CD4-positive, alpha-beta T cell treated with Interleukin-6 for 4 hours (primary cell): Measurements from ENCODE around the gene PLCB1.
"Not testable (repeated sequence)": the region's sequence is repeated elsewhere in the genome, so short reads cannot be mapped to it uniquely, and the experiment has no call there.

Experiments
- DNase-seq: peaks from one replicate; pipeline ENCODE4 v3.0.0-alpha.2; 2020; ENCODE audit warnings: mixed read lengths

The PLCB1 gene

DNA sequence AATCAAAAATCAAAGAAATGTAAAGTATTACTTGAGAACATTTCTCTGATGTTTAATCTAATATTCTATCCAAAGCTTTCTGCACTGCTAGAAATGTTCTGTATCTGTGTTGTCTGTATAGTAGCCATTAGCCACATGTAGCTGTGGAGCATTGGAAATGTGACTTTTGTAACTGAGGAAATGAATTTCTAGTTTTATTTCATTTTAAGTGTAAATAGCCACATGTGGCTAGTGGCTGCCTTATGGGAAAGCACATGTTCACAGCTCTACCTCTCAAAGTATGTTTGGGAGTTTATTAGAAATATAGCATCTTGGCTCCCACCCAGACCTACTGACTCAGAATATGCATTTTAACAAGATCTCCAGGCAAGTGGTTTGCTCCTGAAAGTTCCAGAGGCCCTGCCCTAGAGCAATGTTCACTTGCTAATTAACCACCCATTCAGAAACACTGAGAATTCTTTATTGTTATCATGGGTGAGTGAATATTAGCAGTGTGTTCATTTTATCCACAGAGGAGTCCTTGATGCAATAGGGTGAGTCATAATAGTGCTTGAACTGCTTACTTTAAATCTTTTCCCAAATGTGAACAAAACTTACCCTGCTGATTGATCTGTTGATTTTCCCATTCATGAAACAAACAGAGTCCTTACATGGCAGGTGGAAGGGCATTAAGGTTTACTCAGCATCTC lies 282.7 kb downstream of the PLCB1 start:
- DNase-seq = no peak

- no peak for DNase-seq
Observed at GRCh38 chr20:8421981-8422380, 289.9 kb downstream of the PLCB1 start.

DNA sequence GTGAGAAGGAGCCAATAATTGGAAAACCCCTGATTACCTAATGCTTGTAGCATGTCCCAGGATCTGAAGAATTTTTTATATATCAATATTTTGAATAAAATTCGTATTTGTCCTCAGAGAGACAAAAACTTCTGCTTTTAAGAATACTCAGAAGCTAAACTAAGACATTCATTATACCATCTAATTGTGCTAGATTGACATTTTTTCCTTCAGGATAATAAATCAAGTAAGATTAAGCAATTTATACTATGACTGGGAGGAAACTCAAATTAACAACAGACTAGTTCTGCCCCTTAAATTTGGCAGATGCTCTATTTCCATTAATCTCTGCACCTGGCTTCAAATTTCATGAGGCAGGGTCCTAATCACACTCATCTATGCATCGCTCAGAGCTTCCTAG lies 291.4 kb downstream of the PLCB1 start:
- no peak for DNase-seq

DNA sequence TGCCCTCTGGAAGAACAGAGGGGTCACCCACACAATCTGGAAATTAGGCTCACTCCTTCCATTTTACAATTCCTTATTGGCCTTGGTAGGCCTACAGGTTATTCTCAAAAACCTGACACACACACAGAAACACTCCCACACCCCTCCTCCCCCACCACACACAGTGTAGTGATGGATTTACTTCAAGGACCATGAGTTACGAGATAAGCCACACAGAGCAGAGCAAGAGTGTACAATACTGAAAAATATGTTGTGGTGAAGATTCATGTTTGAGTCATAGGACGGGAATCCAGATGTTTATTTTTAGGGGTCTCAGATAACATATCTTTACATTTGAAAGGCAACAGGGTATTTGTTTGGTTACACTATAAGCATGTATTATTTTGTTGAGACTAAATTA lies 291.9 kb downstream of the PLCB1 start:
- DNase-seq = no peak

GRCh38 chr20:8425016-8425415 lies 292.9 kb downstream of the PLCB1 start:
- no peak for DNase-seq

DNA sequence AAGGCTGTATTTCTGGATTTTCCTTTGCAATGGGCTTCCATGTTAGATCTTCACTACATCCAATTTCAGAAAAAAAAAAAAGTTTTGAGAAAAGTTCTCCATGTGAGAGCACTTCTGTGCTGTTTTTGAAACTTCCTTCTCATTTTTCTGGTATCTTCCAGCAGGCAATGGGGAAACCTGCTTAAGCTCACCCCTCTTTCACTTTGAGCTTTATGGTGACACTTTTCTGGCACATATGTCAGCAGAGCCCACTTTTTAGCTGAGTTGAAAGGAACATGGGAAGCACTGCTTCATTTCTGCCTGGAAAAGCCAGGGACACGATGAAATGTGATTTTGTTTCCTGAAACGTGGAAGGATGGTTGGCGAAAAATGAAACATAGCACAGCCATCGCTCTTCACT lies 293.7 kb downstream of the PLCB1 start:
- no peak for DNase-seq

DNA sequence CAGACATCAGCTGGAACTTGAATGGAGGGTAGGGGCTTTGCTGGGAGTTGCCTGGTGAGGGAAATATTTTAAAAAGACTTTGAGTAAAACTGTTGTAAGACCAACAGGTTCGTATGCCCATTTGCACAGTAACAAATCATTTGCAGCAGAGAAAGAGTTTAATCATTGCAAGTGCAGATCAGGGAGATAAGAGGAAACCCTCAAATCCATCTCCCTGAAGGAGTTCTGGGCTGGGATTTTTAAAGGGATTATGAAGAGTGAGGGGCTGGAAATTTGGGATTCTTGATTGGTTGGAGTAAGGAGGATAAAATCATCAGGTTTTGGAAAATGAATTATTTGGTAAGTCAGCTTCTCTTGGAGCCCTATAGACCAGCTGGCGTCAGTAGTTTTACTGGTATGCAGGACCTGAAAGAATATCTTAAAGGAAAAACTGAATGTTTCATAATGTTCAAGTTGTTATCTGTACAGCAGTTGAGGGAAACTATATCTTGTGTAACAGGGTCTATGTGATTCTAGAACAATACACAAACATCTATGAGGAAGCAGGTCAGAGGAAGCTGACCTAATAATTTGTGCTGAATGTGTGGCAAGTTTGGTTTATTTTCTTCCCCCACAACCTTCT lies 295.5 kb downstream of the PLCB1 start:
- DNase-seq = no peak

GRCh38 chr20:8428988-8429387 lies 296.9 kb downstream of the PLCB1 start:
- no peak for DNase-seq

DNA sequence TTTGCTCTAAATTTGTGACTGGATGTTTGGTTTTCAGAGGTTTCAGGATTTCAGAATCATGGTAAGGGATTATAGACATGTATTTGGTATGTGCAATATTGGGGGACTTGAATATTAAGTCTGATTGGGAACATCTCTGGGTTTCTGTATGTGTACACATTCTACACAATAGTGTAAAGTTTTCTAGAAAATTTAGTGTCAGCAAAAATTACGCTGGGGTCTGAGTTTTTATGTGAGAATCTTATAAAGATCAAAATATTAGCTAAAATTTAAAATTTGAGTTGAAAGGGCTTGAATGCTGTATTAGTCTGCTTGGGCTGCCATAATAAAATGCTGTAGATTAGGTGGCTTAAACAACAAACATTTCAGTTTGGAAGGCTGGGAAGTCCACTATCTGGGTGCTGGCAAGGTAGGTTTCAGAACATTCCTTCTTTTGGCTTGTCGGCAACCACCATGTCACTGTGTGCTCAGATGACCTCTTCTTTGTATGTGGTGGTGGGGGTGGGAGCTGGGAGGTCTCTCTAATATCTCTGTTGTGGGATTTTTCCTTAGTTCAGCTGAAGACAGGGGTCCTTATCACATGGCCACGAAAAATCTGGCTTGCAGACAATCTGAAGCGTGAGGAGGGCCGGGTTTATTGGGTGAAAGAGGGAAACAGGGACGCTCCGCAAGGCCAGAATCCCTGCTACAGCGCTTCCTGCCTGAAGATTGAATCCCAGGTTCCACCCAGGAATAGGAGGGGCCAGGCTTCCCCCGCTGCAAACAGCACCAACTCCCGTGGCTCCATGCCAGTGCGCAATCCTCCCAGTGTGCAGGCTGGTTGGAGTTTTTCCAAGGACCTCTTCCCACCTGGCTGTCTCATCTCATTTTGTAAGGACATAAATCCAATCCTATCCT lies 299.7 kb downstream of the PLCB1 start:
- no peak for DNase-seq

DNA sequence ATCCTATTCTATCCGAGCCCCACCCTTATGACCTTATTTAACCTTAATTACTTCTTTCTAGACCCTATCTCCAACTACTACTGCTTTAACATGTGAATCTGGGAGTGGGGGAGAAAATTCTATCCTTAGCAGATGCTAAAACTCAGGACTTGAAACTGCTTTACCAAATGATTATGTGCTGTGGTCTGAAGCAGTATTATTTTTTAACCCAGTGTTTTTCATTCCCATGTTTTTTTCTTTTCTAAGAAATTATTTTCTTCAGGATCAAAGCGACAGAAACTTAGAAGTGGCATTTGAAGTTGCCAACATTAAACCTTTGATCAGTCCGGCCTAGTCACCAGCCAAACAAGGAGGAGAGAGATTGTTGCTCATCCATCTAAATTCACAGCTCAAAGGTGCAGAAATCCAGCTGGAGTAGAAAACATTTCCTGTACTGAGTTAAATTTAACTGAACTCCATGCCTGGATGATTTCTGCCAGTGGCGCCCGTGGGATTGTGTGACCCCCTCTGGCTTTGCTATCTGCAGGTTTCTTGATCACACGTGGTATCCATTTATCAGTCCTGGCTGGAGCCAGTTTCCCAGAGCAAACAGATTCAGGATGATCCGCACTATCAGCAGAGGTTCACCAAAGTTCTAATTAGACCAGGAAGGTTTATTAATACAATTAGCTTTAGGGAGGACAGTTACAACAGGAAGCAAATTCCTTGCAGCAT lies 300.5 kb downstream of the PLCB1 start:
- no peak for DNase-seq

GRCh38 chr20:8433291-8433690 lies 301.2 kb downstream of the PLCB1 start:
- no peak for DNase-seq

GRCh38 chr20:8434326-8434876 lies 302.3 kb downstream of the PLCB1 start:
- DNase-seq = no peak

DNA sequence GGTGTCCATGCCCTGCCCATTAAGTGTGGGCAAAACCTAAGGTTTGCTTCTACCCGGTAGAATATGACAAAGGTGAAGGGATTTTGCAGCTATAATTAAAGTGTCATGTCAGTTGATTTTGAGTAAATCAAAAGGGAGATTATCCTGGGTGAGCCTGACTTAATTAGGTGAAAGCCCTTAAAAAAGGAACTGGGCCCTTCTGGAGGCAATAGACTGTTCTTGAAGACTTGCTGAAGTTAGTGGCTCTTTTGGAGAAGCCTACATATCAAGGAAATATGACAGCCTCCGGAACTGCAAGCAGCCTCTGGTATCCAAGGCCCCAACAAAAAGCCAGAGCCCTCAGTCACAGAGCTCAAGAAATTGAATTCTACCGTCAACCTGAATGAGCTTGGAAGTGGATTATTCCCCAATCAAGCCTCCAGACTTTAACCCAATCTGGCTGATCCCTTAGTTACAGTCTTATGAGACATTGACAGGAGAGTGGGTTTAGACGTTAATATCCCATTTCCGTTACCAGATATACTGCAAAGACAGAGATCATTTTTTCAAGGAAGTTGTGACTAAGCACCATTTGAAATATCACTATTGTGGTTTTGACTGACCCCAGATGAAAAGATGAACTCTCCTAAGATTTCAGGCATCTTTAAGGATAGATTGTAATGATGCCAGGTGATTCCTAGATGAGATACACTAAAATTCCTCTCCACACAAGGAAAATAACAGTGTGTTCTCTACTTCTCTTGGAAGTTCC lies 303.4 kb downstream of the PLCB1 start:
- no peak for DNase-seq

GRCh38 chr20:8436938-8437337 lies 304.9 kb downstream of the PLCB1 start:
- not testable (repeated sequence) for DNase-seq

DNA sequence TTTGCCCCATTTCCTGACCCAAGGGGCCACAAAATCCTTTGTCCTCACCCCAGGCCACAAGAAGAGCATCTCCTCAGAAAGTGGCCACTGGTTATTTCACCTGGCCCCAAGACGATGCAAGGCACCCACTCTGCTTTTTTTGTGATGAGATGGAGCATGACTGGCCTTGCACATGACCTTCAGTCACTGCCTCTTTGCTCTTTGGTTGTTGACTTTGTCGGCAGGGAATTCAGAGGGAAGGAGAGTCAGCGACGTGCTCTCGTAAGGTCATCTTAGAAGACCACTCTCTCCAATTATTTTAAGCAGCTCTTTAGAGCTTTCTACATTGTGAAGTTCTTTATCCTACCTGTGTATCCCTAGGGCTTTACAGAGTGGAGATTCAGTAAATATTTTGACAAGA lies 306.7 kb downstream of the PLCB1 start:
- no peak for DNase-seq

DNA sequence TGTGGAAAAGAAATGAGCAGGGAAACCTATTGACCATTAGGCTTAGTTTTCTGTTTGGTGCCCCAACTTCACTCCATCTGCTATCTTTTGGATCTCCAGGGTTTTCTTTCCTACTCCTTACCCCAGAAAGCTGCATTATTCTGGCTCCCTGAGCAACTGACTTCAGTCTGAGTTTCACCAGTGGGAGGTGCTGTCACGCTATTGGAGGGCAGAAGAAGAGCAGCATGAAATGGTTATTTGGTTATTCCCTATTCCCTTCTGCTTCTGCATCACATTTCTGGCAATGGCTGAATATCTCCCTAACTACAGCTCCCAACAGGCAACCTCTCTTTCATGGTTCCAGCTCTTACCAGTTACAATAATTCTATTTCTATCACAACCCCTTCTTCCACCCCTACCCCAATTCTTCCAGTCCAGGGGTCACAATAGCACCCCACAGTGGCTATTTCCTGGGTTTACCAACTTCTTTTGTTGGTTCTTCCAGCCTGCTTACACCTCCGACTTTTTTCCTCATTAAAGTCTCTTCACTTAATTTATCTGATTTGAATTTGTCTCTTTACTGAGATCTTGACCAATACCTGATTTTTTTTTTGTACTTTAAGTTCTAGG lies 311.5 kb downstream of the PLCB1 start:
- DNase-seq = no peak

DNA sequence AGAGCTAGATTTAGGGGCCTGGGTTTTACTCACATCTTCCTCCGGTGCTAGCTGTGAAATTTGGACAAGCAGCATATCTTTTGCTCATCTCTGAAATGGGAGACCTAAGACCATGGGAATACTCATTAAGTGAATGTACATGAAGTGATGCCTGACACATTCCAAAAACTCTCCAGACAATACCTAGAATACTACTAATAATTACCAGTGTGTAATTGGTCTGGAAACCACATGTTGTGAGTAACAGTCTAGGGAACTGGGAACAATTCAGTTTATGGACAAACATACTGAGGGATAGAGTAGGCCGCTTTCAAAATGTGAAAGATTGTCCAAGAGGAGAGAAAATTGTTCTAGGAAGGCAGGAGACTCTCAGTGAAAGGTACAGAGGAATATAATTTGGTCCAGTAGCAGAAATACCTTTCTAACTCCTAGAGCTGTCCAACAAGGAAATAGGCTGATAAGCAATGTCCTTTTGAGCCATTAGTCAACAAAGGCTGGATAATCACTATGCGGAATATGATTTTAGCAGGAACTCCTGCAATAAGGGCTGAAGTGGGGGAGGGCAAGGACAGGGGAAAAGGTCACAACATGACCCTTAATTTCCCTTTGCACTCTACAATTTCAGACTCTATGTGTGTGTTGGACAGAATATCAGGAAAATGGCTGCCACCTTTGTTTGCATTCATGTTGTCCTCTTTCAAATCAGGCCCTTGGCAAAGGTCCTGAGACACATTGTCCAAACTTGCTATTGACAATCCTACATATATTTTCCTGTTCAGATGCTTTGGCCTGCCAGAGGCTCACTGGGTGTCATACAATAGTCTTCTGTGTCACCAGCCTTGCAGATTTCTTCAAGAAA lies 315.4 kb downstream of the PLCB1 start:
- DNase-seq = no peak

GRCh38 chr20:8449123-8449522 lies 317.1 kb downstream of the PLCB1 start:
- no peak for DNase-seq

DNA sequence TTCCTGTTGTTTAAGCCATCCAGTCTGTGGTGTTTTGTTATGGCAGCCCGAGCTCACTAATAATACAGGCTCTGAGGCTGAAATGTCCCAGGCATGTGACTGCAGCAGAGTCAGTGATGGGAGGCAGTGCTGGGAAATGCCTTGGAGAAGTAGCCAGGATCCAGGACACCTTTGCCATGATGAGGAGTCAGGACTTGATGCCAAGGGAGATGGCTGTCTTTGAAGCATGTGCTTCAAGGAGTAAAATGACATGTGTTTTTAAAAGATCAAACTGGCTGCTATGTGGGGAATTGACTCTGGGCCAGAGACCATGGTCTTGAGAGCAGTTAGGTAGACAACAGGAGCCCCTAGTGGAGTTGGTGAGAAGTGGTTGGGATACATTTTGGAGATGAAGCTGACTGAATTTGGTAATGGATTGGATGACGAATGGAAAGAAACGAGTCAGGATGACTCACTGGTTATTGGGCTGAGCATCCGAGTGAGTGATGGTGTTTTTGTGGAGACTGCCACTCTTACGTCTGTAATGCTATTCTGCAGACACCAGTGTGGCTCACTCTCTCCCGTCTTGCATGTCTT lies 322.2 kb downstream of the PLCB1 start:
- no peak for DNase-seq

DNA sequence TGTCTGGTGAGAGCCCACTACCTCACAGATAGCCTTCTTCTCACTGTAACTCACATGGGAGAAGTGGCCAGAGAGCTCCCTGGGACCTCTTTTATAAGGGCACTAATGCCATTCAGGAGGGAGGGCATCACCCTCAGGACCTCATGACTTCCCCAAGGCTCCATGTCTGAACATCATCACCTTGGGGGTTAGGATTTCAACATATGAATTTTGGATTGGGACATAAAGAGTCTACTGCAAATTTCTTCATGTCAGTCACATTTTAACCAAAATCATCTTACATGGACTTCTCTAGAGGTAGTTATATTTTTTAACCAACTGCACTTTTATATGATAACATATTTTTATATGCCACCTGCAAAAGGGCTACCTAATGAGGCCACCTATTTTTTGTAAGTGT lies 324.7 kb downstream of the PLCB1 start:
- DNase-seq = no peak
